DOHH2 (cell line): Measurements from ENCODE around the gene SRBD1.

Source experiments
- H3F3A ChIP-seq: fragments of 200-600 bp; sonication (generic), shearing (Covaris generic); 2 replicates; pipeline ENCODE4 v1.6.0; 2016; ENCODE audit warnings: antibody characterized with exemption, mild to moderate bottlenecking; ENCODE audit not compliant: control insufficient read depth, insufficient read depth
- H3K27ac ChIP-seq: fragments of 200-600 bp; sonication (generic); 2 replicates; pipeline ENCODE4 v1.5.1; 2014; ENCODE audit warnings: low read depth, mild to moderate bottlenecking, low read length, moderate library complexity
- H3K27me3 ChIP-seq: fragments of 200-600 bp; sonication (generic); 2 replicates; pipeline ENCODE4 v1.6.1; 2014; ENCODE audit warnings: mild to moderate bottlenecking, low read length, mixed read lengths; ENCODE audit not compliant: control insufficient read depth
- H3K36me3 ChIP-seq: fragments of 200-600 bp; sonication (generic); 2 replicates; pipeline ENCODE4 v1.6.1; 2014; ENCODE audit warnings: mild to moderate bottlenecking, low read length, moderate library complexity, mixed read lengths; ENCODE audit not compliant: control insufficient read depth
- H3K4me1 ChIP-seq: fragments of 200-600 bp; sonication (generic); 2 replicates; pipeline ENCODE4 v1.6.1; 2014; ENCODE audit warnings: mild to moderate bottlenecking, low read length, mixed read lengths; ENCODE audit not compliant: control insufficient read depth
- H3K4me2 ChIP-seq: fragments of 200-600 bp; sonication (generic); 2 replicates; pipeline ENCODE4 v1.6.0; 2014; ENCODE audit warnings: mild to moderate bottlenecking, low read length, moderate library complexity
- H3K4me3 ChIP-seq: fragments of 200-600 bp; sonication (generic); 2 replicates; pipeline ENCODE4 v1.5.1; 2014; ENCODE audit warnings: mild to moderate bottlenecking, low read length, mixed read lengths
- H3K79me2 ChIP-seq: fragments of 200-600 bp; sonication (generic); 2 replicates; pipeline ENCODE4 v1.6.1; 2014; ENCODE audit warnings: mild to moderate bottlenecking, low read length, mixed read lengths; ENCODE audit not compliant: control insufficient read depth
- H3K9me2 ChIP-seq: fragments of 200-600 bp; sonication (generic); replicated peaks from 2 replicates; pipeline ENCODE4 v1.6.1; 2014; ENCODE audit warnings: mild to moderate bottlenecking, low read length, mixed read lengths; ENCODE audit not compliant: control insufficient read depth
- H3K9me3 ChIP-seq: fragments of 200-600 bp; sonication (generic); 2 replicates; pipeline ENCODE4 v1.6.1; 2014; ENCODE audit warnings: antibody characterized with exemption, low read length, mixed read lengths; ENCODE audit not compliant: control insufficient read depth, insufficient read depth
- H4K20me1 ChIP-seq: fragments of 200-600 bp; sonication (generic); 2 replicates; pipeline ENCODE4 v1.6.0; 2014; ENCODE audit warnings: low read depth, mild to moderate bottlenecking, antibody characterized with exemption, low read length, moderate library complexity; ENCODE audit not compliant: control insufficient read depth, insufficient read depth
- EZH2phosphoT487 ChIP-seq: fragments of 200-600 bp; sonication (generic); IDR thresholded peaks from 2 replicates; pipeline ENCODE4 v1.6.1; 2017; ENCODE audit warnings: borderline replicate concordance, mild to moderate bottlenecking, antibody characterized with exemption, low read length, moderate library complexity, mixed read lengths
- TF ChIP-seq, protein P1 (sequence below): fragments of 200-600 bp; sonication (generic); IDR thresholded peaks from one replicate; pipeline ENCODE4 v1.5.1; 2014; ENCODE audit warnings: antibody characterized with exemption, mild to moderate bottlenecking, low read depth, low read length; ENCODE audit not compliant: poor library complexity, severe bottlenecking

The SRBD1 gene

DNA sequence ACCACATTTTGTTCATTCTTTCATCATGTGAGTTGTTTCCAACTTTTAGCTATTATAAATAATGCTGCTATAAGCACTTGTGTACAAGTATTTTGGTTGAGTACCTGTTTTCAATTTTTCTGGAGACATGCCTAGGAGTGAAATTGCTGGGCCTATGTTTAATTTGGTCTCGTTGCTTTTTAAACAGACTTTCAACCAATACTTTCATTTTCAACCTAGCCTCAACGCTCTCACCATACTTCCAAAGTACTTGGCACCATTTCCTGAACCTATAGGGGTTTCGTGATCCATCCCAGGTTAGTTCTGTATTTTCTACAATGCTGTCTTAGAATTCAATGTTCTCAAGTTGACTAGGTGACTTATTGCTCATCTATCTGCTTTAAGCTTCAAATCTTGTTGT lies 126.1 kb downstream of the SRBD1 start:
- no peak overlapping the region for H3K27ac ChIP-seq
- H3K9me3 ChIP-seq: no peaks in the 10 kb centered on the region
- H3K4me2 ChIP-seq: no peak overlapping the region
- H3K36me3 ChIP-seq: no peaks in the 10 kb centered on the region
- H3K79me2 ChIP-seq: no peaks in the 10 kb centered on the region
- no peak for TF ChIP-seq EZH2phosphoT487
- TF ChIP-seq, protein P1, sequence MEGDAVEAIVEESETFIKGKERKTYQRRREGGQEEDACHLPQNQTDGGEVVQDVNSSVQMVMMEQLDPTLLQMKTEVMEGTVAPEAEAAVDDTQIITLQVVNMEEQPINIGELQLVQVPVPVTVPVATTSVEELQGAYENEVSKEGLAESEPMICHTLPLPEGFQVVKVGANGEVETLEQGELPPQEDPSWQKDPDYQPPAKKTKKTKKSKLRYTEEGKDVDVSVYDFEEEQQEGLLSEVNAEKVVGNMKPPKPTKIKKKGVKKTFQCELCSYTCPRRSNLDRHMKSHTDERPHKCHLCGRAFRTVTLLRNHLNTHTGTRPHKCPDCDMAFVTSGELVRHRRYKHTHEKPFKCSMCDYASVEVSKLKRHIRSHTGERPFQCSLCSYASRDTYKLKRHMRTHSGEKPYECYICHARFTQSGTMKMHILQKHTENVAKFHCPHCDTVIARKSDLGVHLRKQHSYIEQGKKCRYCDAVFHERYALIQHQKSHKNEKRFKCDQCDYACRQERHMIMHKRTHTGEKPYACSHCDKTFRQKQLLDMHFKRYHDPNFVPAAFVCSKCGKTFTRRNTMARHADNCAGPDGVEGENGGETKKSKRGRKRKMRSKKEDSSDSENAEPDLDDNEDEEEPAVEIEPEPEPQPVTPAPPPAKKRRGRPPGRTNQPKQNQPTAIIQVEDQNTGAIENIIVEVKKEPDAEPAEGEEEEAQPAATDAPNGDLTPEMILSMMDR: no peak
- H3K4me1 ChIP-seq: no peaks in the 10 kb centered on the region
- no peaks in the 10 kb centered on the region for H3F3A ChIP-seq
- H3K4me3 ChIP-seq: no peak overlapping the region
- no peaks in the 10 kb centered on the region for H4K20me1 ChIP-seq
- H3K9me2 ChIP-seq: no peaks in the 10 kb centered on the region
- no peaks in the 10 kb centered on the region for H3K27me3 ChIP-seq

DNA sequence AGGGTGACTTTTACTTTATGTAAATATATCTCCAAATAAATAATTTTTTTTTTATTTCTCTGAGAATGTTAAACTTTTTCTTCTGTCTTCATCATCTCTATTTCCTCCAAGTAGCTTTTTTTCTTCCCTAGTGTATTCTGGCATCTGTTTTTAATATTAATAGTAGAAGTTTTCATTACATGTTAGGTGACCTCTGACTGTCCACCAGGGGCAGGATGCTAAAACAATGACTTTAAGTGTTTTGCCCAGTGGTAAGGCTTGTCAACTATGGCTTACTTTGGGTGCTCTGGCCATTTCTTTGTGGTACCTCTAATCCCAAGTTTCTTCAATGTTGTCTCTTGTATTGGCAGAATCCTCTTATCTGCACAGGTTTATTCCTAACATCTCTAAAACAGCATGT lies 127.1 kb downstream of the SRBD1 start:
- H3K9me3 ChIP-seq: no peaks in the 10 kb centered on the region
- no peaks in the 10 kb centered on the region for H3K27me3 ChIP-seq
- no peaks in the 10 kb centered on the region for H3K9me2 ChIP-seq
- H3K4me2 ChIP-seq: no peak overlapping the region
- no peak overlapping the region for H3K4me3 ChIP-seq
- H3K79me2 ChIP-seq: no peaks in the 10 kb centered on the region
- TF ChIP-seq, protein P1: no peak
- no peak for TF ChIP-seq EZH2phosphoT487
- no peaks in the 10 kb centered on the region for H3K36me3 ChIP-seq
- H4K20me1 ChIP-seq: no peaks in the 10 kb centered on the region
- H3F3A ChIP-seq: no peaks in the 10 kb centered on the region
- no peak overlapping the region for H3K27ac ChIP-seq
- H3K4me1 ChIP-seq: no peaks in the 10 kb centered on the region

DNA sequence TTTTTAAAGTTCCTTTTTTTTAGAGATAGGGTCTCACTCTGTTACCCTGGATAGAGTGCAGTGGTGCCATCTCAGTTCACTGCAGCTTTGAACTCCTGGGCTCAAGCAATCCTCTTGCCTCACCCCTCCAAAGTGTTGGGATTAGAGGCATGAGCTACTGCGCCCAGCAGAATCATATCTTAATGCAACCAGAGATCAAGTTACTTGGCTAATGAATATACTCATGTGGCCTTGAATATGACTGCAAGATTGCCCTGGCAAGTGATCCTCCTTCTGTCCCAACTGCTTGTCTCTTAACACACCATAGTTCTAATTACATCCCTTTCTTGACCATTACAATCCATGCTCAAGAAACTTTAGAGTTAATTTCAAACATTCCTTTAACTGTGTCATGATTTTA lies 133.5 kb downstream of the SRBD1 start:
- H3K36me3 ChIP-seq: no peaks in the 10 kb centered on the region
- H3K27ac ChIP-seq: no peak overlapping the region
- no peaks in the 10 kb centered on the region for H4K20me1 ChIP-seq
- H3K79me2 ChIP-seq: no peaks in the 10 kb centered on the region
- no peaks in the 10 kb centered on the region for H3K9me3 ChIP-seq
- TF ChIP-seq EZH2phosphoT487: no peak
- TF ChIP-seq, protein P1: no peak
- no peaks in the 10 kb centered on the region for H3K9me2 ChIP-seq
- H3K4me3 ChIP-seq: no peak overlapping the region
- H3K4me1 ChIP-seq: no peaks in the 10 kb centered on the region
- no peaks in the 10 kb centered on the region for H3F3A ChIP-seq
- H3K27me3 ChIP-seq: no peaks in the 10 kb centered on the region
- no peak overlapping the region for H3K4me2 ChIP-seq

DNA sequence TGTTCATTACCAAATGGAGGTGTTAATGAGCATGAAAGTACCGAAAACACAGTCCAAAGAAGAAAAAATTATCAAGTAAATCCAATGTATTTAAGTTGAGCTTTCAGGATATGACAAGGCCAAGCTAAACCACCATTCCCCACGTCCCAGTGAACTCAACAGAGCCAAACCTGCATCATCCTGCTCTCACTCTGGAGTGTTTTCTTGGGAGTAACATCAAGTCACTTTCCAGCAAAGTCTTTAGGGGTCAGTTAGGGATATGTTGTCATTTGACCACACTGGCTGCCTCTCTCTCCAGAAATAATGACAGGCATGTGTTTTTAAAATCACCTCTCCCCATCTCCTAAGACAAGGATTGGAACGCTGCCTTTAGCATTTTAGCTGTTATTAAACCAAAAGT lies 140.5 kb downstream of the SRBD1 start:
- no peak for TF ChIP-seq EZH2phosphoT487
- TF ChIP-seq, protein P1: no peak
- no peak overlapping the region for H3K4me3 ChIP-seq
- H3K79me2 ChIP-seq: no peaks in the 10 kb centered on the region
- H3K9me3 ChIP-seq: no peaks in the 10 kb centered on the region
- no peaks in the 10 kb centered on the region for H4K20me1 ChIP-seq
- H3K9me2 ChIP-seq: no peaks in the 10 kb centered on the region
- no peaks in the 10 kb centered on the region for H3K27me3 ChIP-seq
- H3K36me3 ChIP-seq: no peaks in the 10 kb centered on the region
- no peaks in the 10 kb centered on the region for H3F3A ChIP-seq
- no peak overlapping the region for H3K4me2 ChIP-seq
- no peak overlapping the region for H3K27ac ChIP-seq
- H3K4me1 ChIP-seq: no peaks in the 10 kb centered on the region
